ENCODE data around the gene ALX4.

The ALX4 gene

GRCh38 chr11:44219830-44220796 lies 89.8 kb downstream of the ALX4 start:
- no peaks in the 10 kb centered on the region for H3K9me3 Mint-ChIP-seq
- H3K27me3 Mint-ChIP-seq, result no peaks in the 10 kb centered on the region
- peaks cover 48% of the 10 kb centered on the region for H3K36me3 Mint-ChIP-seq
- H3K4me3 Mint-ChIP-seq, result no peak overlapping the region
- no peak for ATAC-seq
- H3K27ac Mint-ChIP-seq, result no peak overlapping the region
- no peaks in the 10 kb centered on the region for H3K4me1 Mint-ChIP-seq

- no peak overlapping the region for H3K27ac Mint-ChIP-seq
- peaks cover 63% of the 10 kb centered on the region for H3K36me3 Mint-ChIP-seq
- no peaks in the 10 kb centered on the region for H3K4me1 Mint-ChIP-seq
- no peak overlapping the region for H3K4me3 Mint-ChIP-seq
- no peak for ATAC-seq
- peaks cover 2% of the 10 kb centered on the region for H3K9me3 Mint-ChIP-seq
- H3K27me3 Mint-ChIP-seq, result no peaks in the 10 kb centered on the region
Observed at GRCh38 chr11:44217432-44217831, 92.5 kb downstream of the ALX4 start.

- peaks cover 9% of the 10 kb centered on the region for H3K9me3 Mint-ChIP-seq
- no peaks in the 10 kb centered on the region for H3K27me3 Mint-ChIP-seq
- H3K36me3 Mint-ChIP-seq, result peaks cover 77% of the 10 kb centered on the region
- no peaks in the 10 kb centered on the region for H3K4me1 Mint-ChIP-seq
- H3K27ac Mint-ChIP-seq, result no peak overlapping the region
- no peak overlapping the region for H3K4me3 Mint-ChIP-seq
- ATAC-seq, result no peak
Observed at GRCh38 chr11:44213148-44213547, 96.8 kb downstream of the ALX4 start.

GRCh38 chr11:44212128-44212527 lies 97.8 kb downstream of the ALX4 start:
- H3K36me3 Mint-ChIP-seq, result peaks cover 76% of the 10 kb centered on the region
- no peaks in the 10 kb centered on the region for H3K4me1 Mint-ChIP-seq
- peaks cover 9% of the 10 kb centered on the region for H3K9me3 Mint-ChIP-seq
- H3K27me3 Mint-ChIP-seq, result no peaks in the 10 kb centered on the region
- no peak overlapping the region for H3K27ac Mint-ChIP-seq
- ATAC-seq, result no peak
- no peak overlapping the region for H3K4me3 Mint-ChIP-seq
